ENCODE data around the gene ENDOV.

GRCh38 chr17:80447790-80448189 lies 32.8 kb downstream of the ENDOV start:
- TF ChIP-seq, protein P1, sequence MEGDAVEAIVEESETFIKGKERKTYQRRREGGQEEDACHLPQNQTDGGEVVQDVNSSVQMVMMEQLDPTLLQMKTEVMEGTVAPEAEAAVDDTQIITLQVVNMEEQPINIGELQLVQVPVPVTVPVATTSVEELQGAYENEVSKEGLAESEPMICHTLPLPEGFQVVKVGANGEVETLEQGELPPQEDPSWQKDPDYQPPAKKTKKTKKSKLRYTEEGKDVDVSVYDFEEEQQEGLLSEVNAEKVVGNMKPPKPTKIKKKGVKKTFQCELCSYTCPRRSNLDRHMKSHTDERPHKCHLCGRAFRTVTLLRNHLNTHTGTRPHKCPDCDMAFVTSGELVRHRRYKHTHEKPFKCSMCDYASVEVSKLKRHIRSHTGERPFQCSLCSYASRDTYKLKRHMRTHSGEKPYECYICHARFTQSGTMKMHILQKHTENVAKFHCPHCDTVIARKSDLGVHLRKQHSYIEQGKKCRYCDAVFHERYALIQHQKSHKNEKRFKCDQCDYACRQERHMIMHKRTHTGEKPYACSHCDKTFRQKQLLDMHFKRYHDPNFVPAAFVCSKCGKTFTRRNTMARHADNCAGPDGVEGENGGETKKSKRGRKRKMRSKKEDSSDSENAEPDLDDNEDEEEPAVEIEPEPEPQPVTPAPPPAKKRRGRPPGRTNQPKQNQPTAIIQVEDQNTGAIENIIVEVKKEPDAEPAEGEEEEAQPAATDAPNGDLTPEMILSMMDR (conservative IDR thresholded peaks at IDR 0.05 in 1 of 2, IDR thresholded peaks at IDR 0.05 in 1 of 2; ENCODE audit: low read depth in 1 of 2, low read length in 2 of 2), result no peak
- TF ChIP-seq EZH2 (IDR thresholded peaks at IDR 0.05; ENCODE audit: low read length, missing control alignments), result no peak

Data from fibroblast of lung (primary cell).